ENCODE data around the gene MXD4. TPM values are rescaled to one million over a fixed set of nuclear protein-coding genes. Genes with fewer than 3 reads are reported as not detected.

Gene MXD4
- total and polyA plus RNA-seq, 4 donors, result 34.4 to 65.1 (median 47.8) TPM

DNA sequence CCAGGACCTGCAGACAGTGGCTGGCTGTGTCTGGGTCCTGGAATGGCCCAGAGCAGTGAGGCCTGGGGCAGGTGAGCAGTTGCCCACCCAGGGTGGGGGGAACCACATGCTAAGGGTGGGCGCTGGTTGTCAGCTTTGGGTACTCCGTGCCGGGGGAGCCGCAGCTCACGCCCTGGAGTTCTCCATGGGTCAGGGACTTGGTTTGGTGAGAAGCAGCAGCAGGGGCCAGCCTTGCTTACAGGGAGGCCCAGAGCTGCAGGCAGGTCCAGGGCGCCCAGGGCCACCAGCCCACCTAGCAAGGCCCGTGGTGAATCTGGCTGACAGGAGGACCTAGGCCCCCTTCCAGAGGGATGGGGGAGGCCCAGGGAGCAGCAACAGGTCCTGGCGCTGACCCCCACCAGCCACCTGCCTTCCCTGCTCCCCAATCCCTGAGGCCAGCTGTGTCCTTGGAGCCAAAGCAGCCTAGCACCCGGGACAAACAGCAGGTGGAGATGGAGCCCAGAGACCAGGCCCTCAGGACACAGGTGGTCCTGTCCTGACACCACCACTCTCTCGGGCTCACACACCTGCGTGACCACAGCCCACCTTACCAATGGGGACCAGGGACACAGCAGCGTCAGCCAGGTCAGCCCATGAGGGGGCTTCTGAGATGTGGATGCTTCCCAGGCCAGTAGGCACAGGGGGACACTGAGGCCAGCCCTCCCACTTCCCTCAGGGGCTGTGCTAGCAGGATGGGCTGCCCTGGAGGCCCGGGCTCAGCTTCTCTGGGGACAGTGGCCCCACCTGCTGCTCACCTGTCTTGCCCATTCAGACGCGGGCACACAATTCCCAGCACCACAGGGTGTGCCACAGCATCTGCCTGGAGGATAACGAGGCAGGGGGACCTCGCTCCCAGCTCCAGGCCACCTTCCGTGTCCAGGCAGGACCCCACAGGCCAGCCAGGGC is 3.5 kb downstream of the MXD4 start:
- Histone ChIP-seq H3K36me3 (ENCODE audit: control insufficient read depth in 4 of 4, insufficient read depth in 4 of 4, low read length in 4 of 4) (peaks cover 5 to 41% (median 21%) of the 10 kb centered on the region in 4 donors), H3K9ac (ENCODE audit: insufficient read depth in 1 of 2, low read length in 2 of 2) (no peak overlapping the region), H3K27me3 (ENCODE audit: control insufficient read depth in 3 of 3, insufficient read depth in 3 of 3, low read length in 2 of 3) (no peaks in the 10 kb centered on the region), H3K9me3 (ENCODE audit: control insufficient read depth in 4 of 4, insufficient read depth in 3 of 4, low read length in 3 of 4) (no peaks in the 10 kb centered on the region), H3K27ac (ENCODE audit: low read depth in 1 of 2, low read length in 1 of 2) (peak overlapping the region in 1 of 2 donors; percentile 91), H3K4me3 (no peak overlapping the region), H3K4me1 (ENCODE audit: control insufficient read depth in 5 of 5, insufficient read depth in 5 of 5, low read length in 5 of 5) (peaks cover 7 to 44% (median 24%) of the 10 kb centered on the region in 5 donors)
- 88 to 90% methylated on average over 18 of the region's 18 CpGs for WGBS, 2 donors
- TF ChIP-seq, protein P1, sequence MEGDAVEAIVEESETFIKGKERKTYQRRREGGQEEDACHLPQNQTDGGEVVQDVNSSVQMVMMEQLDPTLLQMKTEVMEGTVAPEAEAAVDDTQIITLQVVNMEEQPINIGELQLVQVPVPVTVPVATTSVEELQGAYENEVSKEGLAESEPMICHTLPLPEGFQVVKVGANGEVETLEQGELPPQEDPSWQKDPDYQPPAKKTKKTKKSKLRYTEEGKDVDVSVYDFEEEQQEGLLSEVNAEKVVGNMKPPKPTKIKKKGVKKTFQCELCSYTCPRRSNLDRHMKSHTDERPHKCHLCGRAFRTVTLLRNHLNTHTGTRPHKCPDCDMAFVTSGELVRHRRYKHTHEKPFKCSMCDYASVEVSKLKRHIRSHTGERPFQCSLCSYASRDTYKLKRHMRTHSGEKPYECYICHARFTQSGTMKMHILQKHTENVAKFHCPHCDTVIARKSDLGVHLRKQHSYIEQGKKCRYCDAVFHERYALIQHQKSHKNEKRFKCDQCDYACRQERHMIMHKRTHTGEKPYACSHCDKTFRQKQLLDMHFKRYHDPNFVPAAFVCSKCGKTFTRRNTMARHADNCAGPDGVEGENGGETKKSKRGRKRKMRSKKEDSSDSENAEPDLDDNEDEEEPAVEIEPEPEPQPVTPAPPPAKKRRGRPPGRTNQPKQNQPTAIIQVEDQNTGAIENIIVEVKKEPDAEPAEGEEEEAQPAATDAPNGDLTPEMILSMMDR (IDR thresholded peaks at IDR 0.05; ENCODE audit: control extremely low read depth, extremely low read depth), result no peak
- DNase-seq (peak in 1 of 3 donors; percentile 8), ATAC-seq (ENCODE audit: insufficient read depth, low FRiP score) (no peak)

DNA sequence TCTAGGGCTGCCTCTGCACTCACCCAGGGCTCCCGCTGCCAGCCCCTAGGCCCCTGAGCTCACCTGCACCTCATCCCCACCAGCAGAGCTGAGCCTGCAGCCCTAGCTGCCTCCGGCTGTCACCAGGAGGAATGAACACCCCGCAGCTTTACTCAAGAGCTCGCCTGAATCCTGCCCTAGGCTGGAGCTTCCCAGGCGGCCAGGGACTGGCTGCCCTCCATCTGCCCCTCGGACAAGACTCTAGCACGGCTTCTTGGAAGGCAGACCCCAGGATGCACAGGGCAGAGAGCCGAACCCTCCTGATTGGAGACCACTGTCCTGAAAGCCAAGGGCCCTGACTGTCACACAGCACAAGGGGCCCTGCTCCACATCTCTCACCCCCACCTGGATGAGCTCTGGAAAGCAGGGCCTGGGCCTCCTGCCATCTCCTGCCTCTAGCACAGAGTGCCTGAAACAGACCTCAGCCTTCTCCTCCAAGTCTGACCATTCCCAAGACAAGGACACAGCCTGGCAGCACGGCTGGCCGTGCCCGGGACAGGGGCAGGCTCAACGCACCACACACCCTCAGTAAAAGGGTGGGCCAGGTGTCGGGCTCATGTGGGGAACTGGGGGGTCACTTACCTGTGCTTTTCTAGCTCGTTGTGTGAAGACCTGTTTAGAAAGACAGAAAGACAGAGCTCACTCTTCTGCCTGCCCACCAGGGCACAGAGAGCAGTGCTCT is 4.4 kb downstream of the MXD4 start:
- TF ChIP-seq, protein P1 (IDR thresholded peaks at IDR 0.05; ENCODE audit: control extremely low read depth, extremely low read depth), result no peak
- ATAC-seq (ENCODE audit: insufficient read depth, low FRiP score), result no peak
- peaks cover 5 to 42% (median 24%) of the 10 kb centered on the region in 5 donors for H3K4me1 ChIP-seq (ENCODE audit: control insufficient read depth in 5 of 5, insufficient read depth in 5 of 5, low read length in 5 of 5)
- no peaks in the 10 kb centered on the region for H3K27me3 ChIP-seq (ENCODE audit: control insufficient read depth in 3 of 3, insufficient read depth in 3 of 3, low read length in 2 of 3)
- no peak overlapping the region for H3K9ac ChIP-seq (ENCODE audit: insufficient read depth in 1 of 2, low read length in 2 of 2)
- H3K27ac ChIP-seq (ENCODE audit: low read depth in 1 of 2, low read length in 1 of 2), result peak overlapping the region; percentile 80 to 91
- no peaks in the 10 kb centered on the region for H3K9me3 ChIP-seq (ENCODE audit: control insufficient read depth in 4 of 4, insufficient read depth in 3 of 4, low read length in 3 of 4)
- no peak overlapping the region for H3K4me3 ChIP-seq
- H3K36me3 ChIP-seq (ENCODE audit: control insufficient read depth in 4 of 4, insufficient read depth in 4 of 4, low read length in 4 of 4), result peaks cover 5 to 48% (median 26%) of the 10 kb centered on the region in 4 donors
- no peak for DNase-seq
- 76 to 87% methylated on average over 14 of the region's 14 CpGs for WGBS, 2 donors

DNA sequence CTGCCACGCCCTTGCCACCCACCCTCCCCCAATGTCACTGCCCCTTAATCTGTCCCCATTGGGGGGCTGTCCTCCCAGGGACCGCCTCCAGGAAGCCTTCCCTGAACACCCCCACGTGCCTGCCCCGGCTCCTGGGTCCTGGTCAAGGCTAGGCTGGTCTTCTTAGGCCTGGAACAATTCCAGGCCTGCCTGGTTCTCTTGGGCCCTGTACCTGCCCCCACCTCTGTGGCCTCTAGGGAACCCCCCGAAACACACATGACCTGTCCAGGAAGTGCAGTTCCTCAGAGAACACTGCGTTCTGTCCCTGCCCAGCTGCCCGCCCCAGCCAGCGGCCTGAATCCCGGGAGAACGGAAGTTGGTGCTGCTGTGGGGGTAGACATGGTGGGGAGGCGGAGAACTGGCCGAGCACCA is 5.1 kb downstream of the MXD4 start:
- no peak overlapping the region for H3K4me3 ChIP-seq
- ATAC-seq (ENCODE audit: insufficient read depth, low FRiP score) (no peak), DNase-seq (peak in 1 of 3 donors; percentile 7)
- H3K9ac ChIP-seq (ENCODE audit: insufficient read depth in 1 of 2, low read length in 2 of 2), result no peak overlapping the region
- WGBS, 2 donors, result 63 to 79% methylated on average over 12 of the region's 12 CpGs
- H3K4me1 ChIP-seq (ENCODE audit: control insufficient read depth in 5 of 5, insufficient read depth in 5 of 5, low read length in 5 of 5), result peaks cover 5 to 42% (median 24%) of the 10 kb centered on the region in 5 donors
- H3K27ac ChIP-seq (ENCODE audit: low read depth in 1 of 2, low read length in 1 of 2), result peak overlapping the region; percentile 80 to 91
- H3K27me3 ChIP-seq (ENCODE audit: control insufficient read depth in 3 of 3, insufficient read depth in 3 of 3, low read length in 2 of 3), result no peaks in the 10 kb centered on the region
- TF ChIP-seq, protein P1 (IDR thresholded peaks at IDR 0.05; ENCODE audit: control extremely low read depth, extremely low read depth), result no peak
- H3K9me3 ChIP-seq (ENCODE audit: control insufficient read depth in 4 of 4, insufficient read depth in 3 of 4, low read length in 3 of 4), result no peaks in the 10 kb centered on the region
- peaks cover 5 to 53% (median 29%) of the 10 kb centered on the region in 4 donors for H3K36me3 ChIP-seq (ENCODE audit: control insufficient read depth in 4 of 4, insufficient read depth in 4 of 4, low read length in 4 of 4)
